ENCODE measurements around the gene ZNF598. TPM values are rescaled to one million over a fixed set of nuclear protein-coding genes. Genes with fewer than 3 reads are reported as not detected.

The ZNF598 gene
- total RNA-seq, 1 experiment from 2014 or later = 50.4 TPM

DNA sequence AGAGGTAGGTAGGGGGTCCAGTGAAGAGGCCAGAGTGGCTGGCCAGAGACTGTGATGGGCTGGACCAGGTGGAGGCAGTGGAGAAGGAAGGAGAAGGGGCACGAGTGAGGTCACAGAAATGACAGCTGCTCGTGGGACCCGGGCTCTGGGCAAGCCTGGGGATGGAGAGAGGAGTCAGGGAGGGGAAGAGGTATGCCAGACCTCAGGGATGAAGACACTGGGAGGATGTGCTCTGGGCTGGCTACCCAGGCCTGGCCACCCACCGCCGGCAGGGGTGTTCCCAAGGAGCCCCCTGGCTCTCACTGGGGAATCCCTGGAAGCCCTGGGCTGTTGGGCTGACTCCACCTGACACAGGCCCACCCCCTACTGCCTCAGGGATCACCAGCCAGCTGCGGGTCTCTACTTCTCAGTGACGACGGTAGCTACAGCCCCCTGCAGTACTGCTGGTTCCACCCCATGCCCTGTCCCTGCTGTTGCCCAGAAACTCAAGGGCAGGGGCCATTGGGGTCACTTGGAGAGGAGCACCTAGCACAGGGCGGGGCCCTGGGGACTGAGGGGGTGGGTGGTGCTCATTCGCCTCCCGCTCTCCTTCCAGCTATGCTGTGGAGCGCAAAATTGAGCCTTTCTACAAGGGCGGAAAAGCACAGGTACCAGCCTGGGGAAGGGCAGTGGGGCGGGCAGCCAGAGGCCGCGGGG is 36.0 kb downstream of the ZNF598 start:
- DNase-seq = no peak
- no TSS peak for BruUV-seq (replicated peaks)
- Mint-ChIP-seq H3K4me1 (ENCODE audit: low read depth, unreplicated experiment) (peaks cover 9% of the 10 kb centered on the region), H3K36me3 (ENCODE audit: insufficient read depth, unreplicated experiment) (peaks cover 26% of the 10 kb centered on the region), H3K4me3 (ENCODE audit: unreplicated experiment) (no peak overlapping the region), H3K27me3 (ENCODE audit: insufficient read depth, unreplicated experiment) (no peaks in the 10 kb centered on the region), H3K9me3 (ENCODE audit: unreplicated experiment) (no peaks in the 10 kb centered on the region), H3K27ac (ENCODE audit: unreplicated experiment) (no peak overlapping the region)
- Histone ChIP-seq H3K4me3 (ENCODE audit: low read depth, low read length) (no peak overlapping the region), H3K36me3 (ENCODE audit: control insufficient read depth, insufficient read depth, low read length) (no peaks in the 10 kb centered on the region; the same call in 1 of the 2 replicates), H3K9me3 (no peaks in the 10 kb centered on the region), H3K27me3 (replicated peaks; ENCODE audit: control insufficient read depth, insufficient read depth, low read length) (no peaks in the 10 kb centered on the region), H3K4me1 (no peaks in the 10 kb centered on the region)
- ChIA-PET POLR2A (no interaction called here), CTCF (no interaction called here)
- TF ChIP-seq, protein P1, sequence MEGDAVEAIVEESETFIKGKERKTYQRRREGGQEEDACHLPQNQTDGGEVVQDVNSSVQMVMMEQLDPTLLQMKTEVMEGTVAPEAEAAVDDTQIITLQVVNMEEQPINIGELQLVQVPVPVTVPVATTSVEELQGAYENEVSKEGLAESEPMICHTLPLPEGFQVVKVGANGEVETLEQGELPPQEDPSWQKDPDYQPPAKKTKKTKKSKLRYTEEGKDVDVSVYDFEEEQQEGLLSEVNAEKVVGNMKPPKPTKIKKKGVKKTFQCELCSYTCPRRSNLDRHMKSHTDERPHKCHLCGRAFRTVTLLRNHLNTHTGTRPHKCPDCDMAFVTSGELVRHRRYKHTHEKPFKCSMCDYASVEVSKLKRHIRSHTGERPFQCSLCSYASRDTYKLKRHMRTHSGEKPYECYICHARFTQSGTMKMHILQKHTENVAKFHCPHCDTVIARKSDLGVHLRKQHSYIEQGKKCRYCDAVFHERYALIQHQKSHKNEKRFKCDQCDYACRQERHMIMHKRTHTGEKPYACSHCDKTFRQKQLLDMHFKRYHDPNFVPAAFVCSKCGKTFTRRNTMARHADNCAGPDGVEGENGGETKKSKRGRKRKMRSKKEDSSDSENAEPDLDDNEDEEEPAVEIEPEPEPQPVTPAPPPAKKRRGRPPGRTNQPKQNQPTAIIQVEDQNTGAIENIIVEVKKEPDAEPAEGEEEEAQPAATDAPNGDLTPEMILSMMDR (IDR thresholded peaks at IDR 0.05; ENCODE audit: insufficient read depth in 1 of 2, low read depth in 1 of 2, low read length in 1 of 2, severe bottlenecking in 1 of 2, unreplicated experiment in 1 of 2) = no peak
- intact Hi-C loops (cut with micrococcal nuclease; ENCODE audit: unreplicated experiment) = no loop called here

DNA sequence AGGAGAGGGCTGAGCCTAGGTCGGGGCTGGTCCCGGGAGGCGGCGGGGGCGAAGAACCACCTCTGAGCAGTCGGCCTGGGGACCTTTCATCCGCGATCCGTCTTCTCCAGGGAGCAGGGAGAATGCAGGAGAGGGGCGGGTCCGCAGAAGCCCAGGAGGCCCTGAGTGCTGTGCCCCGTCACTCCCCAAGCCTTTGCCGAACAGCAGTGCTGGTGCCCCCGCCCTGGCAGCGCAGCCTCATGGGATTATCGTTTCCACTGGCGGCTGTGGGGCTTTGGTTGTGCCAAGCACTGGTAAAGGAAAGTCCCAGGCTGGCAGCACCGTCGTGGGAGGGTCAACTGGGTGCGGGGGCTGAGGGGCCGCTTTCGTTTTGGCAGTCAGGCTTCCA is 37.1 kb downstream of the ZNF598 start:
- Histone ChIP-seq H3K36me3 (ENCODE audit: control insufficient read depth, insufficient read depth, low read length) (no peaks in the 10 kb centered on the region; the same call in 1 of the 2 replicates), H3K9me3 (no peaks in the 10 kb centered on the region), H3K27me3 (replicated peaks; ENCODE audit: control insufficient read depth, insufficient read depth, low read length) (no peaks in the 10 kb centered on the region), H3K4me1 (no peaks in the 10 kb centered on the region), H3K4me3 (ENCODE audit: low read depth, low read length) (peak overlapping the region; percentile 99)
- no peaks in the 10 kb centered on the region for H3K9me3 Mint-ChIP-seq (ENCODE audit: unreplicated experiment)
- intact Hi-C loops (cut with micrococcal nuclease; ENCODE audit: unreplicated experiment) = no loop called here
- peak in 1 of 2 experiments; percentile 24 for DNase-seq
- peaks cover 9% of the 10 kb centered on the region for H3K4me1 Mint-ChIP-seq (ENCODE audit: low read depth, unreplicated experiment)
- H3K27me3 Mint-ChIP-seq (ENCODE audit: insufficient read depth, unreplicated experiment) = no peaks in the 10 kb centered on the region
- CTCF ChIA-PET = no interaction called here
- H3K36me3 Mint-ChIP-seq (ENCODE audit: insufficient read depth, unreplicated experiment) = peaks cover 26% of the 10 kb centered on the region
- TSS peak; percentile 36 for BruUV-seq (replicated peaks)
- POLR2A ChIA-PET = interaction anchor here (0.7 kb wide), 1 partner anchor 8 kb away, joined by 3 read pairs; the partner anchor contains the start of gene NOXO1
- TF ChIP-seq, protein P1 (IDR thresholded peaks at IDR 0.05; ENCODE audit: insufficient read depth in 1 of 2, low read depth in 1 of 2, low read length in 1 of 2, severe bottlenecking in 1 of 2, unreplicated experiment in 1 of 2) = no peak
- H3K27ac Mint-ChIP-seq (ENCODE audit: unreplicated experiment) = peak overlapping the region; percentile 15
- H3K4me3 Mint-ChIP-seq (ENCODE audit: unreplicated experiment) = peak overlapping the region; percentile 80

DNA sequence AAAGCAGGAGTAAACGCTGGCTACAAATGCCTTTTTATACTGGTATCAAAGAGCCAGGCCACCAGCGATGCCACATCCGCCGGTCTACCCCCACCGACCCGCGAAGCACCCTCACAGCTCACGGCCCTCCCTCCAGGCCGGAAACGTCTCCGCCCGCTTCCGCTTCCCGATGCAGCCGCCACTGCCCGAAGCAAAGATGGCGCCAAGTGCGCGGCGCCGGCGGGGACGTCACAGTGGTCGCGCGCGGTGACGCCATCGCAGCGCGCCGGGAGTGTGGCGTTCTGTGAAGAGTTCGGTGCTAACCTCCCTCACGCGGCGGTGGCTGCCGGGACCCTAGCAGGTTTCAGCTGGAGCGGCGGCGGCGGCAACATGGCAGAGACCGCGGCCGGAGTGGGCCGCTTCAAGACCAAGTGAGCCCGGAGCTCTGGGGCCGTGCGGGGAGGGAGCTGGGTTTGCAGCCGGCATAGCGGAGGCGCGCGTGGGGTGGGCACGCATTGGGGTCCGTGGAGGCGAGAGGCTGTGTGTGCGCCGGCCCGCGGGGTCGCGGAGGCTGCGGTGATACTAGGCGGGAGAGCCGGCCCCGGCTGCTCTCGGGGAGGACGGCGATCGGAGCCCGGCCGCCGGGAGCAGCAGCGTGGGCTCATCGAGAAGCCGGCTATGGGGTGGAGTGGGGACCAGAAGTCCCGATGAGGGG is 37.7 kb downstream of the ZNF598 start, which contains the start of gene TBL3:
Gene TBL3, plus strand, starts transcription at position 258 of the 694 bp plus-strand sequence. Its CDS starts 112 bp downstream, at position 370.
- intact Hi-C loops (cut with micrococcal nuclease; ENCODE audit: unreplicated experiment) = no loop called here

More for the DNA sequence above, 37.7 kb downstream of the ZNF598 start, which contains the start of gene TBL3:
- Mint-ChIP-seq H3K4me3 (ENCODE audit: unreplicated experiment) (peak within 1 kb of the TSS; percentile 80), H3K9me3 (ENCODE audit: unreplicated experiment) (no peaks in the 10 kb centered on the region), H3K27ac (ENCODE audit: unreplicated experiment) (peak within 1 kb of the TSS; percentile 83), H3K36me3 (ENCODE audit: insufficient read depth, unreplicated experiment) (peaks cover 26% of the 10 kb centered on the region), H3K4me1 (ENCODE audit: low read depth, unreplicated experiment) (peaks cover 9% of the 10 kb centered on the region), H3K27me3 (ENCODE audit: insufficient read depth, unreplicated experiment) (no peaks in the 10 kb centered on the region)
- DNase-seq = peak; percentile 92 to 94
- TF ChIP-seq, protein P1 (IDR thresholded peaks at IDR 0.05; ENCODE audit: insufficient read depth in 1 of 2, low read depth in 1 of 2, low read length in 1 of 2, severe bottlenecking in 1 of 2, unreplicated experiment in 1 of 2) = no peak
- H3K36me3 ChIP-seq (ENCODE audit: control insufficient read depth, insufficient read depth, low read length) = no peaks in the 10 kb centered on the region; the same call in 1 of the 2 replicates
- BruUV-seq (replicated peaks) = no TSS peak
- peak within 1 kb of the TSS; percentile 99 for H3K4me3 ChIP-seq (ENCODE audit: low read depth, low read length)
- H3K27me3 ChIP-seq (replicated peaks; ENCODE audit: control insufficient read depth, insufficient read depth, low read length) = no peaks in the 10 kb centered on the region
- H3K4me1 ChIP-seq = no peaks in the 10 kb centered on the region
- CTCF ChIA-PET = interaction anchor here (0.6 to 1.1 kb wide), 3 partner anchors 10 to 119 kb away, joined by 3 to 4 read pairs (median 3); partner anchors contain the start of gene GFER
- POLR2A ChIA-PET = interaction anchor here (0.6 to 1.2 kb wide), 5 partner anchors 9 to 184 kb away, joined by 3 to 13 read pairs (median 3); partner anchors contain the start of genes GFER, NOXO1 and TRAF7
- no peaks in the 10 kb centered on the region for H3K9me3 ChIP-seq
